Stimulated activated CD8-positive, alpha-beta memory T cell treated with anti-CD3 and anti-CD28 coated beads, Interleukin-4, amount 100 ng/mL, for 48 hours (primary cell): ENCODE results near the gene LEP.
A peak's percentile ranks its signal among the peaks of the same experiment; 100 is the strongest.
"Not testable (repeated sequence)": the region's sequence is repeated elsewhere in the genome, so short reads cannot be mapped to it uniquely, and the experiment has no call there.

Experiments used
- DNase-seq: peaks from one replicate; pipeline ENCODE4 v3.0.0-alpha.2; 2020

The LEP gene

GRCh38 chr7:128211626-128212025 is 29.5 kb upstream of the LEP start:
- no peak for DNase-seq

DNA sequence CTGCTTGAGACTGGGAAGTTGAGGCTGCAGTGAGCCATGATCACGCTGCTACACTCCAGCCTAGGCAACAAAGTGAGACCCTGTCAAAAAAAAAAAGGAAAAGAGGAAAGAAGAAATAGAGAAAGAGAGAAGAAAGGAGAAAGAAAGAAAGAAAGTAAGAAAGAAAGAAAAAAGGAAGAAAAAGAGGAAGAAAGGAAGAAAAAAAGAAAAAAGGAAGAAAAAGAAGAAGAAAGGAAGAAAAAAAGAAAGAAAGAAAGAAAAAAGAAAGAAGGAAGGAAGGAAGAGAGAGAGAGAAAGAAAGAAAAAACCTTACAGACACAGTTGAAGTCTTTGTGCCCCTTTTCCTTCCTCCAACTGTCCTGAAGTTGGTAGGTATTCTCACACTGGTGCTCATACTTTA is 26.6 kb upstream of the LEP start:
- no peak for DNase-seq

DNA sequence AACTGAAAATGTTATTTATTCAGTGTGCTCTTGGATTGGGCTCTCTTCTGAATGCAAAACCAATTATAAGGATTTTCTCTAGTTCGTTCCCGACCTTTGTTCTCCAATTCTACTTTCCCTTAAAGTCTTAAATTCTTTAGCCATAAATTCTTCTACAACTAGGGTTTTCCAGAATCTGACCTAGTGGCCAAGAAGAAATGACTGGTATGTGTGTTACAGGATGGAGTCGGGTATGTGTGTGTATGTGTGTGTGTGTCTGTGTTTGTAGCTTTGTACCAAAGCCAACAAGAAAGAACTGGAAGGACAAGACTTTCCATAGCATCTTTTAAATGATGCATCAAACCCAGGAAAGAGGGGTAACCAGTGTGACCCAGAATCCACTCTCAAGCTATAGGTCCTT is 25.8 kb upstream of the LEP start:
- no peak for DNase-seq

GRCh38 chr7:128215739-128216138 is 25.3 kb upstream of the LEP start:
- no peak for DNase-seq

- DNase-seq, result no peak
Measured at GRCh38 chr7:128217030-128217805, 23.9 kb upstream of the LEP start.

DNA sequence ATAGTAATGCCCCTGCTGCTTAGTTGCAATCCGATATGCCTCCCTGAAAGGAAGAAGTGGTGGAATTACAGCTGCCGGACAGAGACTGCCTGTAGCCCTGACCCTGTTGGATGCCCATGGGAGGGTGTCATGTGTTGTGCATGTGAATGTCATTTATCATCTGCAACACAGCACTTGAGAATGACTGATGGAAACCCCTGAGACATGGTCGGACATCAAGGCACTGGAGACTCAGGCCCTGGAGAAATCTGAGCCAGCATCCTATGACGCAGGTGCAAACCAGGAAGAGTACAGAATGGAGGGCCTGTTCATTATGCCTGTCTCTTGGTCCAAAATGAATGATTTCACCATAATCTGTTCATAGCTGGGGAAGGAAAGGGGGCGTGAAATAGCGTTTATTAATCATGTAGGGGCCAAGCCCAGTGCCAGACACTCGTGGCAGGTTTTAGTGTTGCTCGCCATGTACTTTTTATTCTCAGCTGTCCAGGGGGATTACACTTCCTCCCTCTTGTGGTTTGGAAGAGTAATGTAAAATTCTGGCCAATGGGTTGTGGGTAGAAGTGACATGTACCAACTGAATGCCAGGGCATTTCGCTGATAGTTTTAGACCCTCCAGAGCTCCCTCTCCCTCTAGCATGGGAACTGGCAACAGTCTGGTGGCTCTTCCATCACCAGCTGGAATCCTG is 23.0 kb upstream of the LEP start:
- no peak for DNase-seq

DNA sequence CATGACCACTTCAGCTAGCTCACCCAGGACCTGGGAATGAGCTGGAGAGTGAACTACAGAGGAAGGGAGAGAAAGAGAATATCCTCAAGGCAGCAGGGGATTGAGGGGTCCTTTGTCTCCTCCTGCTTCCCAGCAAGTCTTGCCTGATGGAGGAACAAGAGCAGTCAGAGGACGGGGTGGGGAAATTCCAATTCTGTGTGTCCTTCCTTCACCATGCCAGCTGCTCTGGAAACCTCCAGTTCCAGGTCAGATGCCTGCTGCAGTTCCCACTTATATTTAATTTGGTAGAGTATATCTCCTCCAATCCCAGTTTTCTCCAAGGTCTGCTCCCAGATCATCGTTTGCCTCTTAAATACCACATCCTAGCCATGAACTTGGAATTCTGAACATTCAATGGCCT is 21.4 kb upstream of the LEP start:
- DNase-seq, result no peak

DNA sequence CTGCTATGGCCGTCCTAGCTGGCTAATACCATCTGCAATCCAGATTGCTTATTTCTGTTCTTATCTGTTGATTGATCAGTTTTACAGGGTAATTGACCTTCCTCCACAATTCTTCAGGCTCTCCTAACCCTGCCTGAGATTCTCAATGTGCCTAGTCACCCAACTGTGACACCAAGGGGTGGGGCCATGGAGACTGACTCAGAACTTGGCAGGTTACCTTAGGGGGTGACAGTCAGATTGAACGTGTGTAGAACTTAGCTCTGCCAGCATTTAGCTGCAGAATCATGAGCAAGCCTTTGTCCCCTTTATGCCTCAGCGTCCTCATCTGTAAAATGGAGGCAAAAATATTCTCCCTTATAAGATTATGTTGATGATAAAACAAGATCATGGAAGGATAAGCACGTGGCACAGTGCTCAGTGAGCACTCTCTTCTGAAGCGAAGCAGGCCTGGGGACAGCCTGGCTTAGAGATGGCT is 19.1 kb upstream of the LEP start:
- DNase-seq, result peak; percentile 40

- DNase-seq, result no peak
Measured at GRCh38 chr7:128226132-128226980, 14.7 kb upstream of the LEP start.

- DNase-seq, result no peak
Measured at GRCh38 chr7:128227271-128227670, 13.8 kb upstream of the LEP start.

GRCh38 chr7:128231021-128231420 is 10.1 kb upstream of the LEP start:
- no peak for DNase-seq

DNA sequence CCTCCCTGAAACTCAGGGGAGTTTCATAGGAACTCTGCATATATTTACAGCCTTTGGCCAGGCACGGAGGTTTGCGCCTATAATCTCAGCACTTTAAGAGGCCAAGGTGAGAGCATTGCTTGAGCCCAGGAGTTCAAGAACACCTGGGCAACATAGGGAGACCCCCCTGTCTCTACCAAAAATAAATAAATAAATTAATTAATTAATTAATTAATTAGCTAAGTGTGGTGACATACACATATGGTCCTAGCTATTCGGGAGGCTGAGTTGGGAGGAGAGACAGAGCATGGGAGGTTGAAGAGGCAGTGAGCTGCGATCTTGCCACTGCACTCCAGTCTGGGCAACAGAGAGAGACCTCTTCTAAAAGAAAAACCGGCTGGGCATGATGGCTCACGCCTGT is 9.4 kb upstream of the LEP start:
- DNase-seq, result no peak

GRCh38 chr7:128233471-128233870 is 7.6 kb upstream of the LEP start:
- no peak for DNase-seq

DNA sequence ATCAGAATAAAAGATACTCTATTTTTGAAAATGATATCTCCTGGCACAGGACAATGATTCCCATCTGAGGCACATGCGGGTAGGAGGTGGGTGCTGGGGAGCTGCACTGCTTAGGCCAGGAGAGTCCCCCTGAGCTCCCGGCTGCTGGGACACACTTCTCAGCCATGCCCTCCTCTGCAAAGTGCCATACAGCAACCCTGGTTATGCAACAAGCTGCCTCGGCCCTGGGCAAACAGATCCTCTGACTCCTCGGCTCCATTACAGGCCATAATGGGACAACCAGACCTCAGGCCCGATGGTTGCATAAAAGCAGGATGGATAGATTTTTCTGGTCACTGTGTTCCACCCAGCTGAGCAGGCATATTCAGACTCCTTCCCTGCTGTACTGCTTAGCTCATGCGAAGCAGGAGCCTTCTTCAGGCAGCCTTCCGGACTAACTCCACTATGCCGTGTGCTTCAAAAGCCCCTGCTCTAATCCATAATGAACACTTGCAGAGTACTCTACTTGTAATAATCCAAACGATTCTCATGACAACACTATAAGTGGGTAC is 6.5 kb upstream of the LEP start:
- DNase-seq, result no peak

DNA sequence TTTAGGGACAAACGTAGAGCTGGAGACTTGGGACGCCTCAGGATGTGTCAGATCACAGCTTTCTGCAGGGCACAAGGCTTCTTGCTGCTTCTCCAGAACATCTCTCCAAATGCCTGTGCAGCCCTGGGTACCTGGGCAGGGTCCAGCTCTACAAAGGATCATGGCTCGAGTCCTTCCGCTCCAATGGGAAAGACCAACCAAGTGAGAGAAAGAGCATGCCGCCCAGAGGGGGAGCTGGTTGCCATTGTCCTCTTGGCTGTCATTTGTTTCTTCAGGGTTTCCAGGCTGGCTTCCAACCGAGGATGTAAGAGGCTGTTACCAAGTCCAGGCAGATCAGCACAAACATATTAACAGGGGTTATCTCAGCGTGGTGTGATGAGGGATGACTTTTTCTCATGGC is 5.6 kb upstream of the LEP start:
- DNase-seq, result no peak

GRCh38 chr7:128236924-128237586 is 4.0 kb upstream of the LEP start:
- DNase-seq, result peak; percentile 25

- not testable (repeated sequence) for DNase-seq
Measured at GRCh38 chr7:128239146-128239545, 1.9 kb upstream of the LEP start.

DNA sequence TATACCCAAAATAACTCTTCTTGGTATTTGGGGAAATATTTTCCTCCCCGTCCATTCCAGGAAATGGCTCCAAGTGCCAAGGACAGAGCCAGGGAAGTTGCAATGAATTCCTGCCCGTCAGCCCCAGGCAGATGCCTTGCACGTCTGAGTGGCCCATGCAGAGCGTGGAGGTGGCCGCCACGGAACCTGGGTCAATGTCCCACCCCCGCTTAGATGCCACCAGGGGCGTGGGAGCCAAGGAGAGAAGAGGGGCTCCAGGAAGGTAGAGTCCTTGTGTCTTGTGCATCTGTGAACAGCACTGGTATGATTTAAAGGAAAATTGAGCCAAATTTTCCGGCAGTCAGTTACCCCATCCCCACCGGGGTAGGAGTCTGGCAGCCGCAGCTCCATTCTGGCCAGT is 1.6 kb downstream of the LEP start:
- no peak for DNase-seq

- DNase-seq, result no peak
Measured at GRCh38 chr7:128243273-128243672, 2.2 kb downstream of the LEP start.

GRCh38 chr7:128244861-128245260 is 3.8 kb downstream of the LEP start:
- no peak for DNase-seq

- DNase-seq, result no peak
Measured at GRCh38 chr7:128247108-128247507, 6.0 kb downstream of the LEP start.

DNA sequence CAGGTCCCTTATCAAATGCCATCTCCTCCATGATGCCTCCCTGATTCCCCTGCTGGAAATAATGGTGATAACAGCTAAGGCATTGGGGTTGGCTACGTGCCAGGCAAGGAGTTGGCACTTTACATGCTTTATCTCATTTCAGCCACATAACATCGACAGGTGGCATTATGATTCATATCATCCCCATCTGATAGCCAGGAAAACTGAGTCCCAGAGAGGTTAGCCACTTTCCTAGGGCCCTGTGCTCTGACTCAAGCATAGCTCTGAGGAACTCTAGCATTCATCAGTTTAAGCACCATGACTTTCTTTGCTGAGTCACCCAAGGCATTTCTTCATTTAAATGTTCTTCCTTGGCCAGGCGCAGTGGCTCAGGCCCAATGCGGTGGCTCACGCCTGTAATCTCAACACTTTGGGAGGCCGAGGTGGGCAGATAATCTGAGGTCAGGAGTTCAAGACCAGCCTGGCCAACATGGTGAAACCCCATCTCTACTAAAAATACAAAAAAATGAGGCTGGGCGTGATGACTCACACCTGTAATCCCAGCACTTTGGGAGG is 6.6 kb downstream of the LEP start:
- no peak for DNase-seq
